ENCODE measurements around the gene JMJD1C. TPM values are rescaled to one million over a fixed set of nuclear protein-coding genes. Genes with fewer than 3 reads are reported as not detected.

The JMJD1C gene
- total RNA-seq, 1 donor from 2014 or later: 72.9 TPM

- H3K27me3 Mint-ChIP-seq (ENCODE audit: low read depth): no peaks in the 10 kb centered on the region
- H3K27ac Mint-ChIP-seq (ENCODE audit: unreplicated experiment): peak overlapping the region; percentile 78
- peaks cover 27% of the 10 kb centered on the region for H3K36me3 Mint-ChIP-seq (ENCODE audit: low read depth)
- TF ChIP-seq CTCF (IDR thresholded peaks at IDR 0.05): no peak
- no peak for DNase-seq (ENCODE audit: low spot score)
- peak overlapping the region; percentile 29 for H3K4me3 Mint-ChIP-seq (ENCODE audit: unreplicated experiment)
- H3K9me3 Mint-ChIP-seq (ENCODE audit: low read depth): no peaks in the 10 kb centered on the region
- H3K4me1 Mint-ChIP-seq (ENCODE audit: low read depth): peaks cover 59% of the 10 kb centered on the region
Observed at GRCh38 chr10:63206997-63207811, 258.6 kb downstream of the JMJD1C start.

- H3K27ac Mint-ChIP-seq (ENCODE audit: unreplicated experiment): peak overlapping the region; percentile 78
Observed at GRCh38 chr10:63206576-63206975, 259.2 kb downstream of the JMJD1C start.

GRCh38 chr10:63205421-63205820 lies 260.4 kb downstream of the JMJD1C start:
- no peak for TF ChIP-seq CTCF (IDR thresholded peaks at IDR 0.05)
- H3K9me3 Mint-ChIP-seq (ENCODE audit: low read depth): no peaks in the 10 kb centered on the region
- H3K36me3 Mint-ChIP-seq (ENCODE audit: low read depth): peaks cover 18% of the 10 kb centered on the region
- DNase-seq (ENCODE audit: low spot score): no peak
- H3K27ac Mint-ChIP-seq (ENCODE audit: unreplicated experiment): no peak overlapping the region
- H3K4me3 Mint-ChIP-seq (ENCODE audit: unreplicated experiment): no peak overlapping the region
- H3K27me3 Mint-ChIP-seq (ENCODE audit: low read depth): no peaks in the 10 kb centered on the region
- peaks cover 60% of the 10 kb centered on the region for H3K4me1 Mint-ChIP-seq (ENCODE audit: low read depth)

More at GRCh38 chr10:63206576-63206975, 259.2 kb downstream of the JMJD1C start:
- DNase-seq (ENCODE audit: low spot score): no peak
- Mint-ChIP-seq H3K4me1 (ENCODE audit: low read depth) (peaks cover 59% of the 10 kb centered on the region), H3K36me3 (ENCODE audit: low read depth) (peaks cover 25% of the 10 kb centered on the region), H3K9me3 (ENCODE audit: low read depth) (no peaks in the 10 kb centered on the region), H3K4me3 (ENCODE audit: unreplicated experiment) (no peak overlapping the region), H3K27me3 (ENCODE audit: low read depth) (no peaks in the 10 kb centered on the region)
- no peak for TF ChIP-seq CTCF (IDR thresholded peaks at IDR 0.05)

GRCh38 chr10:63204667-63205391 lies 260.9 kb downstream of the JMJD1C start:
- Mint-ChIP-seq H3K4me1 (ENCODE audit: low read depth) (peaks cover 58% of the 10 kb centered on the region), H3K27me3 (ENCODE audit: low read depth) (no peaks in the 10 kb centered on the region), H3K36me3 (ENCODE audit: low read depth) (peaks cover 18% of the 10 kb centered on the region), H3K4me3 (ENCODE audit: unreplicated experiment) (no peak overlapping the region), H3K9me3 (ENCODE audit: low read depth) (no peaks in the 10 kb centered on the region), H3K27ac (ENCODE audit: unreplicated experiment) (peak overlapping the region; percentile 28)
- no peak for DNase-seq (ENCODE audit: low spot score)
- no peak for TF ChIP-seq CTCF (IDR thresholded peaks at IDR 0.05)

- TF ChIP-seq CTCF (IDR thresholded peaks at IDR 0.05): peak; percentile 55
Observed at GRCh38 chr10:63201118-63201517, 264.7 kb downstream of the JMJD1C start.

More at GRCh38 chr10:63201118-63201517, 264.7 kb downstream of the JMJD1C start:
- DNase-seq (ENCODE audit: low spot score): no peak
- Mint-ChIP-seq H3K27me3 (ENCODE audit: low read depth) (no peaks in the 10 kb centered on the region), H3K4me3 (ENCODE audit: unreplicated experiment) (no peak overlapping the region), H3K4me1 (ENCODE audit: low read depth) (peaks cover 56% of the 10 kb centered on the region), H3K36me3 (ENCODE audit: low read depth) (peaks cover 14% of the 10 kb centered on the region), H3K9me3 (ENCODE audit: low read depth) (no peaks in the 10 kb centered on the region), H3K27ac (ENCODE audit: unreplicated experiment) (peak overlapping the region; percentile 36)

All from chondrocyte (in vitro differentiated cells).